ENCODE results near the gene SERAC1. TPM values are rescaled to one million over a fixed set of nuclear protein-coding genes. Genes with fewer than 3 reads are reported as not detected.

SERAC1 gene
- total RNA-seq, 4 donors from 2014 or later, result 22.9 to 36.5 (median 27.8) TPM

- Histone ChIP-seq H3K27me3 (no peaks in the 10 kb centered on the region), H3K27ac (peak overlapping the region in 3 of 4 donors; percentile 59 to 79 (median 75)), H3K4me1 (peaks cover 0 to 20% (median 17%) of the 10 kb centered on the region in 3 donors), H3K9me3 (no peaks in the 10 kb centered on the region), H3K36me3 (peaks cover 0 to 51% of the 10 kb centered on the region in 2 donors), H3K4me3 (no peak overlapping the region)
- WGBS, 2 donors (ENCODE audit: low coverage in 1 of 2), result 94% methylated on average over 10 of the region's 29 CpGs; no CpG with 5 or more reads in 1 of the 2 donors
- ATAC-seq, result no peak
- no peak for TF ChIP-seq EP300 (IDR thresholded peaks at IDR 0.05)
Measured at GRCh38 chr6:158061709-158062461, 106.2 kb downstream of the SERAC1 start.

GRCh38 chr6:158061361-158061708, 106.7 kb downstream of the SERAC1 start:
- TF ChIP-seq EP300 (IDR thresholded peaks at IDR 0.05) (no peak), POLR2AphosphoS5 (IDR thresholded peaks at IDR 0.05) (no peak), POLR2A (IDR thresholded peaks at IDR 0.05) (no peak), CTCF (IDR thresholded peaks at IDR 0.05) (no peak)
- no peak for ATAC-seq
- Histone ChIP-seq H3K27ac (peak overlapping the region in 3 of 4 donors; percentile 59 to 79 (median 75)), H3K9me3 (no peaks in the 10 kb centered on the region), H3K27me3 (no peaks in the 10 kb centered on the region), H3K4me1 (peaks cover 0 to 20% (median 17%) of the 10 kb centered on the region in 3 donors), H3K4me3 (no peak overlapping the region), H3K36me3 (peaks cover 0 to 51% of the 10 kb centered on the region in 2 donors)
- WGBS, 2 donors (ENCODE audit: low coverage in 1 of 2), result no CpG with 5 or more reads among the region's 5 CpGs

GRCh38 chr6:158060455-158061360, 107.4 kb downstream of the SERAC1 start:
- H3K36me3 ChIP-seq, result peaks cover 0 to 51% of the 10 kb centered on the region in 2 donors
- H3K4me1 ChIP-seq, result peaks cover 0 to 20% (median 17%) of the 10 kb centered on the region in 3 donors
- 18 to 25% methylated on average over 4 to 8 of the region's 11 CpGs for WGBS, 2 donors (ENCODE audit: low coverage in 1 of 2)
- no peaks in the 10 kb centered on the region for H3K27me3 ChIP-seq
- H3K9me3 ChIP-seq, result no peaks in the 10 kb centered on the region
- H3K27ac ChIP-seq, result peak overlapping the region in 3 of 4 donors; percentile 59 to 79 (median 75)
- TF ChIP-seq EP300 (IDR thresholded peaks at IDR 0.05), result no peak
- no peak for TF ChIP-seq POLR2A (IDR thresholded peaks at IDR 0.05)
- no peak for TF ChIP-seq CTCF (IDR thresholded peaks at IDR 0.05)
- TF ChIP-seq POLR2AphosphoS5 (IDR thresholded peaks at IDR 0.05), result peak; percentile 56
- H3K4me3 ChIP-seq, result peak overlapping the region in 1 of 2 donors; percentile 19
- ATAC-seq, result peak; percentile 81

Other genes with a start within 250 kb of the SERAC1 start
- 10 to 100 TPM; 19.9 to 27.9 (median 21.6) TPM for gene SYNJ2, start 186.4 kb downstream of the SERAC1 start, total RNA-seq
- gene GTF2H5, start 88 bp upstream of the SERAC1 start, total RNA-seq, result 10 to 100 TPM in 2 of 4 donors, 1 to 10 TPM in 2; 7.9 to 19.4 (median 10.4) TPM
- 100 to 1,000 TPM; 159 to 244 (median 201) TPM for gene TULP4, start 144.2 kb upstream of the SERAC1 start, total RNA-seq

All from gastroesophageal sphincter (tissue), 4 donors.